ENCODE results near the gene REN.

Gene REN

GRCh38 chr1:204136814-204137213 lies 29.3 kb downstream of the REN start:
- no peak for DNase-seq (ENCODE audit: low read depth)
- H3K4me3 ChIP-seq (ENCODE audit: low read depth, low read length), result no peak overlapping the region
- no peak for TF ChIP-seq CTCF (IDR thresholded peaks at IDR 0.05; ENCODE audit: insufficient read depth, low read depth, low read length, missing control alignments)

GRCh38 chr1:204134103-204134502 lies 32.0 kb downstream of the REN start:
- DNase-seq (ENCODE audit: low read depth), result no peak
- H3K4me3 ChIP-seq (ENCODE audit: low read depth, low read length), result no peak overlapping the region
- no peak for TF ChIP-seq CTCF (IDR thresholded peaks at IDR 0.05; ENCODE audit: insufficient read depth, low read depth, low read length, missing control alignments)

- no peak overlapping the region for H3K4me3 ChIP-seq (ENCODE audit: low read depth, low read length)
- no peak for DNase-seq (ENCODE audit: low read depth)
- no peak for TF ChIP-seq CTCF (IDR thresholded peaks at IDR 0.05; ENCODE audit: insufficient read depth, low read depth, low read length, missing control alignments)
Measured at GRCh38 chr1:204132718-204133117, 33.4 kb downstream of the REN start.

- DNase-seq (ENCODE audit: low read depth), result no peak
- no peak overlapping the region for H3K4me3 ChIP-seq (ENCODE audit: low read depth, low read length)
- TF ChIP-seq CTCF (IDR thresholded peaks at IDR 0.05; ENCODE audit: insufficient read depth, low read depth, low read length, missing control alignments), result no peak
Measured at GRCh38 chr1:204131978-204132377, 34.2 kb downstream of the REN start.

GRCh38 chr1:204130981-204131892 lies 34.9 kb downstream of the REN start:
- no peak overlapping the region for H3K4me3 ChIP-seq (ENCODE audit: low read depth, low read length)
- TF ChIP-seq CTCF (IDR thresholded peaks at IDR 0.05; ENCODE audit: insufficient read depth, low read depth, low read length, missing control alignments), result no peak
- DNase-seq (ENCODE audit: low read depth), result no peak

- no peak for TF ChIP-seq CTCF (IDR thresholded peaks at IDR 0.05; ENCODE audit: insufficient read depth, low read depth, low read length, missing control alignments)
- DNase-seq (ENCODE audit: low read depth), result no peak
- H3K4me3 ChIP-seq (ENCODE audit: low read depth, low read length), result no peak overlapping the region
Measured at GRCh38 chr1:204130178-204130577, 36.0 kb downstream of the REN start.
